OCI-LY7 (cell line): Measurements from ENCODE around the gene FUT8.

Source experiments
- EZH2phosphoT487 ChIP-seq: fragments of 200-600 bp; sonication (generic); IDR thresholded peaks from 2 replicates; pipeline ENCODE4 v1.6.1; 2018; ENCODE audit warnings: low read depth, borderline replicate concordance, mild to moderate bottlenecking, mixed run types, antibody characterized with exemption, low read length, moderate library complexity, mixed read lengths
- TF ChIP-seq, protein P1 (sequence below): fragments of 200-600 bp; sonication (generic); conservative IDR thresholded peaks from 2 replicates; pipeline ENCODE4 v1.5.1; 2014; ENCODE audit warnings: mild to moderate bottlenecking, antibody characterized with exemption, low read length, moderate library complexity, mixed read lengths

GRCh38 chr14:65501328-65501727 lies 88.8 kb downstream of the FUT8 start:
- TF ChIP-seq, protein P1, sequence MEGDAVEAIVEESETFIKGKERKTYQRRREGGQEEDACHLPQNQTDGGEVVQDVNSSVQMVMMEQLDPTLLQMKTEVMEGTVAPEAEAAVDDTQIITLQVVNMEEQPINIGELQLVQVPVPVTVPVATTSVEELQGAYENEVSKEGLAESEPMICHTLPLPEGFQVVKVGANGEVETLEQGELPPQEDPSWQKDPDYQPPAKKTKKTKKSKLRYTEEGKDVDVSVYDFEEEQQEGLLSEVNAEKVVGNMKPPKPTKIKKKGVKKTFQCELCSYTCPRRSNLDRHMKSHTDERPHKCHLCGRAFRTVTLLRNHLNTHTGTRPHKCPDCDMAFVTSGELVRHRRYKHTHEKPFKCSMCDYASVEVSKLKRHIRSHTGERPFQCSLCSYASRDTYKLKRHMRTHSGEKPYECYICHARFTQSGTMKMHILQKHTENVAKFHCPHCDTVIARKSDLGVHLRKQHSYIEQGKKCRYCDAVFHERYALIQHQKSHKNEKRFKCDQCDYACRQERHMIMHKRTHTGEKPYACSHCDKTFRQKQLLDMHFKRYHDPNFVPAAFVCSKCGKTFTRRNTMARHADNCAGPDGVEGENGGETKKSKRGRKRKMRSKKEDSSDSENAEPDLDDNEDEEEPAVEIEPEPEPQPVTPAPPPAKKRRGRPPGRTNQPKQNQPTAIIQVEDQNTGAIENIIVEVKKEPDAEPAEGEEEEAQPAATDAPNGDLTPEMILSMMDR = 0 out of 2 replicates have a peak, but pooled peaks have one; percentile 12
- TF ChIP-seq EZH2phosphoT487 = no peak
